Naive thymus-derived CD8-positive, alpha-beta T cell (primary cell): ENCODE results near the gene APLP2. TPM values are rescaled to one million over a fixed set of nuclear protein-coding genes. Genes with fewer than 3 reads are reported as not detected.
"Not testable (repeated sequence)": the region's sequence is repeated elsewhere in the genome, so short reads cannot be mapped to it uniquely, and the experiment has no call there.

Experiments used
- ATAC-seq, 2 donors: fragments of 150-1000 bp; cut with Tn5 transposase in 1 of 2; sonication (Bioruptor Pico), chemical (Tn5 transposase) in 1 of 2; 1 replicate in 1 of 2; 2 replicates in 1 of 2; pipeline ENCODE4 v1.10.0; 2021; ENCODE audit warnings: mild to moderate bottlenecking in 2 of 2, moderate library complexity in 2 of 2
- POLR2A ChIA-PET: fragments of 350-600 bp; sonication (Branson Sonifier 250); formaldehyde crosslinking; loops from one replicate; lab custom pipeline; 2021; ENCODE audit warnings: antibody characterized with exemption; lab: Charles Lee
- DNase-seq, 10 donors: peaks; one replicate each; pipeline versions ENCODE4 v3.0.0 to v3.0.0-alpha.2; 2020 to 2022
- H3K27ac Mint-ChIP-seq, 10 donors: one replicate each; pipeline ENCODE4 v1.8.0; 2020 to 2022; ENCODE audit warnings: mild to moderate bottlenecking in 10 of 10, mixed read lengths in 10 of 10, moderate library complexity in 4 of 10, inconsistent platforms in 1 of 10
- H3K27me3 Mint-ChIP-seq, 5 donors: one replicate each; pipeline ENCODE4 v1.8.0; 2021 to 2022; ENCODE audit warnings: mixed read lengths in 5 of 5
- H3K36me3 Mint-ChIP-seq, 3 donors: one replicate each; pipeline ENCODE4 v1.8.0; 2020 to 2022; ENCODE audit warnings: mixed read lengths in 3 of 3, mild to moderate bottlenecking in 2 of 3, inconsistent platforms in 1 of 3
- H3K4me1 Mint-ChIP-seq, 4 donors: one replicate each; pipeline ENCODE4 v1.8.0; 2021 to 2022; ENCODE audit warnings: mixed read lengths in 4 of 4
- H3K4me3 Mint-ChIP-seq, 10 donors: one replicate each; pipeline ENCODE4 v1.8.0; 2020 to 2022; ENCODE audit warnings: mild to moderate bottlenecking in 10 of 10, mixed read lengths in 10 of 10, moderate library complexity in 6 of 10, inconsistent platforms in 1 of 10
- H3K9me3 Mint-ChIP-seq, 9 donors: one replicate each; pipeline ENCODE4 v1.8.0; 2020 to 2022; ENCODE audit warnings: mixed read lengths in 9 of 9, mild to moderate bottlenecking in 3 of 9, inconsistent platforms in 1 of 9, moderate library complexity in 1 of 9
- polyA plus RNA-seq, 3 donors: library from polyadenylated mRNA; unstranded; fragments of 300-500 nt; fragmentation: Illumina TruSeq; gene quantifications; one replicate each; pipeline ENCODE4 v1.2.3, GENCODE V29; 2021
- total RNA-seq, 8 experiments: library from RNA in 2 of 8; stranded (reverse) in 2 of 8; gene quantifications; one replicate each; pipeline ENCODE4 v1.2.3 and lab custom pipeline; 2021 to 2026

APLP2 gene
- total RNA-seq (10 to 100 TPM; 49.1 to 54.4 TPM), polyA plus RNA-seq (10 to 100 TPM; 26.2 to 35.1 (median 26.8) TPM), total RNA-seq (lab: John Stamatoyannopoulos, UW) (31.0 to 79.8 (median 65.5) reads per million in 6 experiments)

DNA sequence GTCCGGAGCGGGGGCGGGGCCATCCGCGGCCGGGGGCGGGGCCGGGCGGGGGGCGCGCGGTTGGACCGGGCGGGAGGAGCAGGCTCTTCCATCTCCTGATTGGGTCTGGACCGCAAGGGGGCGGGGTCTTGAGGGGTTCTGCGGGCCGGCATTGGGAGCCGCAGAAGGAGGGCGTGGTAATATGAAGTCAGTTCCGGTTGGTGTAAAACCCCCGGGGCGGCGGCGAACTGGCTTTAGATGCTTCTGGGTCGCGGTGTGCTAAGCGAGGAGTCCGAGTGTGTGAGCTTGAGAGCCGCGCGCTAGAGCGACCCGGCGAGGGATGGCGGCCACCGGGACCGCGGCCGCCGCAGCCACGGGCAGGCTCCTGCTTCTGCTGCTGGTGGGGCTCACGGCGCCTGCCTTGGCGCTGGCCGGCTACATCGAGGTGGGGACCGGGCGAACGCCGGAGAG lies at the start of gene APLP2:
APLP2 (plus strand) TSS at position 236 of the 450 bp plus-strand sequence; CDS start at position 320, 84 bp downstream.
- H3K9me3 Mint-ChIP-seq, result no peaks in the 10 kb centered on the region
- peaks cover 0 to 15% (median 5%) of the 10 kb centered on the region in 5 donors for H3K27me3 Mint-ChIP-seq
- no peaks in the 10 kb centered on the region for H3K36me3 Mint-ChIP-seq
- peaks cover 12 to 37% (median 20%) of the 10 kb centered on the region in 4 donors for H3K4me1 Mint-ChIP-seq
- DNase-seq, result peak; percentile 94 to 99 (median 96)
- H3K27ac Mint-ChIP-seq, result peak within 1 kb of the TSS; percentile 93 to 99 (median 95)
- H3K4me3 Mint-ChIP-seq, result peak within 1 kb of the TSS; percentile 92 to 99 (median 97)
- POLR2A ChIA-PET, result interaction anchor here (1.3 to 3.6 kb wide), 2 partner anchors 62 to 67 kb away, joined by 3 to 62 read pairs; partner anchors contain the start of gene PRDM10
- peak; percentile 86 to 89 for ATAC-seq

DNA sequence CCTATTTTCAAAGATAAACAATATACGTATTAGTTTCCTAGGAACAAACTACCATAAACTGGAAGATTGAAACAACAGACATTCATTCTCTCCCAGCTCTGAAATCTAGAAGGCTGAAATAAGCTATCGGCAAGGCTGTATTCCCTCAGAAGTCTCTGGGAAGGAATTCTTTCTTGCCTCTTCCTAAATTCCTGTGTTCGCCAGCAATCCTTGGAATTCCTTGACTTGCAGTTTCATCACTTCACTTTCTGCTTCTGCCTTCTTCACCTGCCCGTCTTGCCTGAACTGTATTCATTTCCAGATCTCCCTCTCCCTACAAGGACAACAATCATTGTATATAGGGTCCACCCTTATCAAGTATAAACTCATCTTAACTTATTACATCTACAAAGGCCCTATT lies 49.4 kb upstream of the APLP2 start:
- Mint-ChIP-seq H3K27ac (no peak overlapping the region), H3K36me3 (peaks cover 0 to 4% (median 0%) of the 10 kb centered on the region in 3 donors), H3K4me3 (no peak overlapping the region), H3K9me3 (peaks cover 0 to 9% (median 4%) of the 10 kb centered on the region in 9 donors), H3K27me3 (peaks cover 0 to 14% (median 3%) of the 10 kb centered on the region in 5 donors), H3K4me1 (peaks cover 0 to 7% (median 0%) of the 10 kb centered on the region in 4 donors)
- DNase-seq, result no peak
- POLR2A ChIA-PET, result no interaction called here
- no peak for ATAC-seq

DNA sequence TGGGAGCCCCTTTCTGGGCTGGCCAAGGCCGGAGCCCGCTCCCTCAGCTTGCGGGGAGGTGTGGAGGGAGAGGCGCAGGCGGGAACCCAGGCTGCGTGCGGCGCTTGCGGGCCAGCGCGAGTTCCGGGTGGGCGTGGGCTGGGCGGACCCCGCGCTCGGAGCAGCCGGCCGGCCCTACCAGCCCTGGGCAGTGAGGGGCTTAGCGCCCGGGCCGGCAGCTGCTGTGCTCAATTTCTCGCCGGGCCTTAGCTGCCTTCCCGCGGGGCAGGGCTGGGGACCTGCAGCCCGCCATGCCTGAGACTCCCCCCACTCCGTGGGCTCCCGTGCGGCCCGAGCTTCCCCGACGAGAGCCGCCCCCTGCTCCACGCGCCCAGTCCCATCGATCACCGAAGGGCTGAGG lies 48.1 kb upstream of the APLP2 start:
- H3K36me3 Mint-ChIP-seq, H3K4me1 Mint-ChIP-seq, ATAC-seq, DNase-seq, H3K9me3 Mint-ChIP-seq, H3K4me3 Mint-ChIP-seq, H3K27ac Mint-ChIP-seq, POLR2A ChIA-PET: not testable (repeated sequence)
- peaks cover 0 to 14% (median 0%) of the 10 kb centered on the region in 5 donors for H3K27me3 Mint-ChIP-seq

DNA sequence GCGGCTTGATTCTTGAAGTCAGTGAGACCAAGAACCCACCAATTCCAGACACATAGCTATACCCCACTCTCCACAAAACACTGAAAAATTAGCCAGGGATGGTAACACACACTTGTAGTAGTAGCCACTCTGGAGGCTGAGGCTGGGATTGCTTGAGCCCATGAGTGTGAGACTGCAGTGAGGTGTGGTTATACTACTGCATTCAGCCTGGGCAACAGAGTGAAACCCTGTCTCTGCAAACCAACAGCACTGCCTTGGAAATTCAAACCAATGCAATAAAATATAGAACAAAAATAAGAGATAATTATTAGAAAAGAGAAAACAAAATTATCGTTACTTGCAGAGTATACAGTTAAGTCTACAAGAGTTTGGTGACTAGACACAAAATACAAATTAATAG lies 46.9 kb upstream of the APLP2 start:
- no peak for DNase-seq
- Mint-ChIP-seq H3K9me3 (no peaks in the 10 kb centered on the region), H3K4me1 (peaks cover 0 to 7% (median 0%) of the 10 kb centered on the region in 4 donors), H3K4me3 (no peak overlapping the region), H3K36me3 (no peaks in the 10 kb centered on the region), H3K27ac (no peak overlapping the region), H3K27me3 (peaks cover 0 to 16% (median under 1%) of the 10 kb centered on the region in 5 donors)
- no peak for ATAC-seq
- POLR2A ChIA-PET, result interaction anchor here (0.9 kb wide), 1 partner anchor 21 kb away, joined by 3 read pairs; no protein-coding TSS in a partner anchor

DNA sequence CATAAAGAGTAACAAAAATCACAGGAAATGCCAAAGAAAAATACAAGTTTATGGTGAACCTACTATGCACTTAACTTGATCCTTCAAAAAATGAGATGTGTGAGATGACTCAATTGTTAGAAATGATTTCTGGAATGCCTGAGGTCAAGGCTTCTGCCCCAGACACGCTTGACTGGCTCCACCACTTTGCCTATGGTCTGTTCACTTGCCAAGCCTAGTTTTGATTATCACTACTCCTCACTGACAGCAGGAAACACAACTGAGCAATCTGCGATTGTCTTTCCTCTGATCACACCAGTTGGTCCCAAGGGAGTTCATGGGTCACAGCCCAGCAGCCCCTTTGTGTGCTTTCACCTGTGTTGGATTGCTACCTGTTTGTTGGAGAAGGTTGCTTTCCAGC lies 46.5 kb upstream of the APLP2 start:
- Mint-ChIP-seq H3K4me1 (peaks cover 0 to 7% (median 0%) of the 10 kb centered on the region in 4 donors), H3K36me3 (no peaks in the 10 kb centered on the region), H3K27me3 (peaks cover 0 to 16% (median 2%) of the 10 kb centered on the region in 5 donors), H3K4me3 (no peak overlapping the region), H3K27ac (no peak overlapping the region), H3K9me3 (no peaks in the 10 kb centered on the region)
- POLR2A ChIA-PET, result no interaction called here
- DNase-seq, result no peak
- ATAC-seq, result no peak

DNA sequence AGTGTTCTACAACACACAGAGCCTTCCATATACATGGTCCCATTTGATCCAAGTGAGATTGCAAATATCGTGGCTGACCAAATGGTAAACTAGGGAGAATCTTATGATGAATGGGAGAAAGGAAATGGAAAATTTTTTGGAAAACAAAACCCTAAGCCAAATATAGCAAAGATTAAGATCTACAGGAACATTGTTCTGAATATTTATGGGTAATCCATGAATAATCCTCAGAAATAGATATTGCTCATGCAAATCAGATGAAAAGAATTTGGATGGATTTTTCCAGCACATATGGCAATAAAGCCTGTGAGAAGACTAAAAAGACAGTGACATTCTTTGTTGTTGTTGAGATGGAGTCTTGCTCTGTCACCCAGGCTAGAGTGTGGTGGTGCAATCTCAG lies 45.3 kb upstream of the APLP2 start:
- ATAC-seq, result no peak
- Mint-ChIP-seq H3K9me3 (no peaks in the 10 kb centered on the region), H3K4me3 (no peak overlapping the region), H3K4me1 (peaks cover 0 to 7% (median 0%) of the 10 kb centered on the region in 4 donors), H3K27me3 (peaks cover 0 to 14% (median 3%) of the 10 kb centered on the region in 5 donors), H3K27ac (no peak overlapping the region), H3K36me3 (no peaks in the 10 kb centered on the region)
- POLR2A ChIA-PET, result no interaction called here
- DNase-seq, result no peak

DNA sequence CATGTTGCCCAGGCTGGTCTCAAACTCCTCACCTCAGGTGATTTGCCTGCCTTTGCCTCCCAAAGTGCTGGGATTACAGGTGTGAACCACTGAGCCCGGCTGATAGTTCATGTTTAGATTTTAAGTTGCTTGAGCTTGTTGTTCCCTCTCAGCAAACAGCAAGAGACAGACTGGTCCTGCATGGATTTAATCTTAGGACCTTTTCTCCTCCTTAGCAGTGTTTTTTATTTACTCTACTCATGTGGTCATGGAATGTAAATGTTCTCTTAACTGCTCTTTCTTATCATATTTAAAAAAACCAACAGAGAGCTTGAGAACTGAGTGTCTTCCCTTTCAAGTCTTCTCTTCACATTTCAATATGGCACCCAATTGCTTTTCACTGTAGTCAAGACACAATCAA lies 44.3 kb upstream of the APLP2 start:
- no peaks in the 10 kb centered on the region for H3K36me3 Mint-ChIP-seq
- DNase-seq (no peak), ATAC-seq (no peak)
- POLR2A ChIA-PET, result interaction anchor here (0.6 kb wide), 1 partner anchor 40 kb away, joined by 5 read pairs; no protein-coding TSS in a partner anchor
- H3K27me3 Mint-ChIP-seq, result peaks cover 0 to 12% (median 3%) of the 10 kb centered on the region in 5 donors
- peaks cover 0 to 7% (median 0%) of the 10 kb centered on the region in 4 donors for H3K4me1 Mint-ChIP-seq
- H3K27ac Mint-ChIP-seq, result no peak overlapping the region
- no peaks in the 10 kb centered on the region for H3K9me3 Mint-ChIP-seq
- H3K4me3 Mint-ChIP-seq, result no peak overlapping the region

DNA sequence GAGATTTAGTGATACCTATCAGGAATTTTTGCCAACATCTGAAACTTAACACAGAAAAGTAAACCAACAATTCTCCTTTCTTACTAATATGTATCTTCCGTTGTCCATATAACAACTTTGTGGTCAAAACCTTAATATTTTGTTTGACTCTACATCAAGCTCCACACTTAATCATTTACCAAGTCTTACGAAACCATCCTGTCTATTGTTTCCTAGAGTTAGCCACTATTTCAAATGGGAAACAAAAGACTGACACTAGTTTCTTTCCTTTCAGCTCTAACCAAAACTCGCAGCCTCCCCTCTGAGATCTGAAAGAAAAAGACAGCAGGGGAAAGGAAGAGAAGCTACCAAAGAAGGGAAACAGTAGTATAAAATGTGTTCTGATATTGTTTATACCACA lies 40.6 kb upstream of the APLP2 start:
- DNase-seq, result no peak
- POLR2A ChIA-PET, result no interaction called here

DNA sequence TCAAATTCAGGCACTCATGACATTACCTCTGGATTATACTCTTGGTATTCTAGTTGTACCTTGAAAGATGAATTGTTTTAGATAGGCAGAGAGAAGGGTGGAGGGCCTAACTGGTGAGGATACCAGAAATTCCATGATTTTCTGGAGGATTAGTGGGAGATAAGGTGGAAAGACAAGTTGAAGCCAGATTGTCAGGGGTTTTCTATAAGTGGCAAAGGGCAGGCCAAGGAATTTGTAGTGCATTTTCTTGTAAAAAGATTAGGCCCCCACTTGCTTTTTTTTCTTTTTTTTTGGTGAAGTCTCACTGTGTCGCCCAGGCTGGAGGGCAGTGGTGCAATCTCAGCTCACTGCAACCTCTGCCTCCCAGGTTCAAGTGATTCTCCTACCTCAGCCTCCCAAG lies 38.6 kb upstream of the APLP2 start:
- no peaks in the 10 kb centered on the region for H3K36me3 Mint-ChIP-seq
- DNase-seq (no peak), ATAC-seq (no peak)
- POLR2A ChIA-PET, result no interaction called here
- peak overlapping the region in 1 of 10 donors; percentile 2 for H3K27ac Mint-ChIP-seq
- H3K4me3 Mint-ChIP-seq, result no peak overlapping the region
- H3K4me1 Mint-ChIP-seq, result no peaks in the 10 kb centered on the region
- no peaks in the 10 kb centered on the region for H3K9me3 Mint-ChIP-seq
- H3K27me3 Mint-ChIP-seq, result peaks cover 0 to 8% (median 5%) of the 10 kb centered on the region in 5 donors

More for the DNA sequence above, 40.6 kb upstream of the APLP2 start:
- Mint-ChIP-seq H3K4me3 (no peak overlapping the region), H3K9me3 (no peaks in the 10 kb centered on the region), H3K27me3 (peaks cover 0 to 9% (median 3%) of the 10 kb centered on the region in 5 donors), H3K27ac (no peak overlapping the region), H3K4me1 (no peaks in the 10 kb centered on the region), H3K36me3 (no peaks in the 10 kb centered on the region)
- no peak for ATAC-seq

DNA sequence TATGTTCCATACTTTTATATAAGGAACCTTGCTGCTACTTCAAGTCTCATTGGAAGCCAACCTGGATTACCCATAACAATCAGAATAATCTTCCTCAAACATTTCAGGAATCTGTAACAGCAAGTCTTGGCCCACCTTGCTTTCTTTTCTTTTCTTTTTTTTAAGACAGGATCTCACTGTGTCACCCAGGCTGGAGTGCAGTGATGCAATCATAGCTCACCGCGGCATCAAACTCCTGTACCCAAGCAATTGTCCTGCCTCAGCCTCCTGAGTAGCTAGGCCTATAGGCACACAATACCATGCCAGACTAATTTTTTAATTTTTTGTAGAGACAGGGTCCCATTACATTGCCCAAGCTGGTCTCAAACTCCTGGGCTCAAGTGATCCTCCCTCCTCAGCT lies 37.7 kb upstream of the APLP2 start:
- no peaks in the 10 kb centered on the region for H3K4me1 Mint-ChIP-seq
- no peak for DNase-seq
- no peak overlapping the region for H3K4me3 Mint-ChIP-seq
- no peak overlapping the region for H3K27ac Mint-ChIP-seq
- no peaks in the 10 kb centered on the region for H3K36me3 Mint-ChIP-seq
- no peaks in the 10 kb centered on the region for H3K9me3 Mint-ChIP-seq
- POLR2A ChIA-PET, result no interaction called here
- no peak for ATAC-seq
- peaks cover 0 to 9% (median 7%) of the 10 kb centered on the region in 5 donors for H3K27me3 Mint-ChIP-seq

DNA sequence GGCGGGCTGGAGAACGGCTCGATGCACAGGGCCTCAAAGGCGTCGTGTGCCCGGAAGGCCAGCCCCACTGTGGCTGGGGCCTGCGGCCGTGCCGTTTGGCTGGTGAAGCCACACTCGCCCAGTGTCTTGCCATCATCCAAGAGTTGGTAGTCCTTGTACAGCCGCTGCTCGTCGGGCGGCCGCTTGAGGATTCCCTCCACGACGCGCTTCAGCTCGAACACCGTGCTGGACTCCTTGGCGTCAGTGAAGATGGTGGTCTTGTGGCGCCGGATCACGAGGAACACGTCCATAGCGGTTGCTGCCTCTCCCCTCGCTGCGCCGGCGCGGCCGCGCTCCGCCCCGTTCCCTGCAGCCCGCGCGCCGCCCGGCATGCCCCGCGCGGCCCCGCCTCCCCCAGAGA lies 36.8 kb upstream of the APLP2 start:
- no peaks in the 10 kb centered on the region for H3K4me1 Mint-ChIP-seq
- no peak for ATAC-seq
- no peaks in the 10 kb centered on the region for H3K36me3 Mint-ChIP-seq
- no peaks in the 10 kb centered on the region for H3K9me3 Mint-ChIP-seq
- POLR2A ChIA-PET, result no interaction called here
- H3K4me3 Mint-ChIP-seq, result no peak overlapping the region
- DNase-seq, result no peak
- H3K27ac Mint-ChIP-seq, result no peak overlapping the region
- H3K27me3 Mint-ChIP-seq, result peaks cover 1 to 9% (median 7%) of the 10 kb centered on the region in 5 donors

DNA sequence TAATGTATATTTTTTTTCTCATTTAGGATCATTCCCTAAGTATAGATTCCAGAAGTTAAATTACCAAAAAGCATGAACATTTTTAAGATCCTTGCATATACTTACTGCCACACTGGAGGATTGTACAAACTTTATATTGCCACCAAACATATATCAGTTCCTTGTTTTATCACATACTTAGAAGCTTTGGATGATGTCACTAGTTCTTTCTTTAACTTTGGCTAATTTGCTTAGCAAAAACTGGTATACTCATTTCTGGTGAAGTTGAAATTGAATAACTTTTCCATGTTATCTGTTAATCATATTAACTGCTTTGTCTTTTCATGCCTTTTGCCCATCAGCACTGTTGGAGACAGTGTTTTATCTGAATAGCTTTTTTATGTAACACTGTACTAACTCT lies 35.5 kb upstream of the APLP2 start:
- POLR2A ChIA-PET, result no interaction called here
- no peak overlapping the region for H3K4me3 Mint-ChIP-seq

DNA sequence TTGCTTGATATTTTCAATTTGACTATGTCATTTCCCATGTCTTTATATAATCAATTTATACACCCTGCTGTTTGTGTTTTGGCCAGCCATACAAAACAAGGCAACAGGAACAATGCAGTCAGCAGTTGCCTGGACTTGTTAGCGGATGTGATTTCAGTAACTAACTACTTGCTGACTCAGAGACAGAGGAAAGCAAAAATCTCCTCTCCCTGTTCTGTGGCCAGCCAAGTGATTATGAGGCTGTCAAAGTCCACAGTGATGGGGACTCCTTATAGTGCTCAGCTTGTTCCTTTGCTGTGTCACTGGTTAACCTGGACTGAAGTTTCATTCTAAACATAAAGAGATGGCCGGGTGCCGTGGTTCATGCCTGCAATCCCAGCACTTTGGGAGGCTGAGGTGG lies 32.6 kb upstream of the APLP2 start:
- Mint-ChIP-seq H3K36me3 (no peaks in the 10 kb centered on the region), H3K27ac (no peak overlapping the region), H3K4me3 (no peak overlapping the region), H3K4me1 (no peaks in the 10 kb centered on the region), H3K27me3 (peaks cover 5 to 13% (median 12%) of the 10 kb centered on the region in 5 donors), H3K9me3 (no peaks in the 10 kb centered on the region)
- POLR2A ChIA-PET, result no interaction called here
- no peak for DNase-seq
- ATAC-seq, result no peak

More for the DNA sequence above, 35.5 kb upstream of the APLP2 start:
- no peak overlapping the region for H3K27ac Mint-ChIP-seq
- DNase-seq, result no peak
- H3K9me3 Mint-ChIP-seq, result no peaks in the 10 kb centered on the region
- peaks cover 4 to 13% (median 10%) of the 10 kb centered on the region in 5 donors for H3K27me3 Mint-ChIP-seq
- H3K4me1 Mint-ChIP-seq, result no peaks in the 10 kb centered on the region
- H3K36me3 Mint-ChIP-seq, result no peaks in the 10 kb centered on the region
- ATAC-seq, result no peak
